Measurements from ENCODE around the gene MPV17.

The MPV17 gene

GRCh38 chr2:27263287-27264252, 59.3 kb downstream of the MPV17 start:
- no peak for FAIRE-seq

- no peak for FAIRE-seq
Observed at GRCh38 chr2:27262379-27263286, 60.3 kb downstream of the MPV17 start, which contains the start of gene SLC30A3. SLC30A3 (minus strand) TSS chr2:27263047; CDS start chr2:27262906, 141 bp downstream.

GRCh38 chr2:27261926-27262298, 61.0 kb downstream of the MPV17 start:
- FAIRE-seq: no peak

GRCh38 chr2:27261241-27261925, 61.5 kb downstream of the MPV17 start:
- no peak for FAIRE-seq
